ENCODE results near the gene PIN4.

Gene PIN4

DNA sequence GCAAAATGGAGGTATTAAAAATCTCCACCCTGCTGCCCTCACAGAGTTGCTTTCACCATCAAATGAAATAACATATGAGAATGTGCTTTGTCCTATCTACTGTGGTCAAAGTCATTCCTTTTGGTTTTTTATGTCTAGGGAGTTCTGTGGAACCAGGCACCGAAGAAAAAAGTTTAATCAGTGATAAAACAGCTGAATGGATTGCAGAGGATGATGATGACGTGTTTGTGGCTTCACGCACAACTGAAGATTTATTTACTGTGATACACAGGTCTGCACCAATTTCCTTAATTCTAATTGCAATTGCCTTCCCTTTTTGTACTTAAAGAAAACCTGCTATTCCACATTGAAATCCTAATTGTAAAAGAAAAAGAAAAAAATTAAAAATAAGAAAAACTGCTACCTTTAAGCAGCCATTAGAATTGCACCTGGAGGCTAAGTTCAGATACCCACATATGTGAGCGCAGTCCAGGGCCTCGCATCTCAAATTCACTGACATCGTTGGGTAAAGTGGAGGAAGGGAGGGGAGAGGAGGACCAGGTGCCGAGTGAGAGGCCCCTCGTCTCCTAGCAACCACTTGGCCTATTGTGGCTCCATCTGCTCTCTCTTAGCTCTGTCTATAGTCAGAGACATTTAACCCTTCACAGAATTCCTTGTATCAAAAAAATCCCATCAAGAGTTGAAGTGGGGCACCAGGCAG is 39.3 kb upstream of the PIN4 start:
- no peak overlapping the region for H3K27ac ChIP-seq
- TF ChIP-seq, protein P1, sequence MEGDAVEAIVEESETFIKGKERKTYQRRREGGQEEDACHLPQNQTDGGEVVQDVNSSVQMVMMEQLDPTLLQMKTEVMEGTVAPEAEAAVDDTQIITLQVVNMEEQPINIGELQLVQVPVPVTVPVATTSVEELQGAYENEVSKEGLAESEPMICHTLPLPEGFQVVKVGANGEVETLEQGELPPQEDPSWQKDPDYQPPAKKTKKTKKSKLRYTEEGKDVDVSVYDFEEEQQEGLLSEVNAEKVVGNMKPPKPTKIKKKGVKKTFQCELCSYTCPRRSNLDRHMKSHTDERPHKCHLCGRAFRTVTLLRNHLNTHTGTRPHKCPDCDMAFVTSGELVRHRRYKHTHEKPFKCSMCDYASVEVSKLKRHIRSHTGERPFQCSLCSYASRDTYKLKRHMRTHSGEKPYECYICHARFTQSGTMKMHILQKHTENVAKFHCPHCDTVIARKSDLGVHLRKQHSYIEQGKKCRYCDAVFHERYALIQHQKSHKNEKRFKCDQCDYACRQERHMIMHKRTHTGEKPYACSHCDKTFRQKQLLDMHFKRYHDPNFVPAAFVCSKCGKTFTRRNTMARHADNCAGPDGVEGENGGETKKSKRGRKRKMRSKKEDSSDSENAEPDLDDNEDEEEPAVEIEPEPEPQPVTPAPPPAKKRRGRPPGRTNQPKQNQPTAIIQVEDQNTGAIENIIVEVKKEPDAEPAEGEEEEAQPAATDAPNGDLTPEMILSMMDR (conservative IDR thresholded peaks at IDR 0.05) = no peak

DNA sequence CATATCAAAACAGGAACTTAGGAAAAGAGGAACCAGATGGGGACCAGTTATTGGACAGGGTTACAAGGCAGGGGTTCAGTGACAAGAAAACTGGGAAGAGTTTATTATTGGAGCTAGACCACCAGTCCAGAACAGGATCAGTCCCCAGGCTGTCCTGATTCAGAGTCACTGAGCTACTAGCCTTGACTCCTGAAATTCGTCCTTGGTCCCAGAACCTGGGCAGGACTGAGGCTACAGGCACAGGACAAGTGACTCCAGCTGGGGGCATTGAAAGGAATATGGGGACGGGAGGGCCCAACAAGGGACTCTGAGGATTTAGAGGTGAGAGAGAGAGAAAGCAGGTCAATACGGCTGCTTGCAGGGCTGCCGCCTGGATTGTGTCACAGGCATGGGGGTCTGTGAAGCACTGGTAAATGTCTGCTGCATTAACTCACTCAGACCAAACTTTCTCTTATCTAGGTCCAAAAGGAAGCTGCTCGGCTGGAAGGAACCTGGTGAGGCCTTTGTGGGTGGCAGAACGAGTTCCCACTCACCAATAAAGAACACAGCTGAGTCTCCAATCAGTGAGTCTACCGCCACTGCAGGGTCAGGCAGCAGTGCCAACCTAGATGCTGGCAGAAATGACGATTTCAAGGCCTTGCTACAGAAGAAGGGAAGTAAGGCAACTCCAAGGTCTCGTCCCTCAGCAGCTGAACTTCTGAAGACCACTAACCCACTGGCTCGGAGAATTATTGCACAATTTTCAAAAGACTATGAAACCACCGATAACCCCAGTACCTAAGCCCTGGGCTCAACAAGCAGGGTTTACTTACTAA is 38.6 kb upstream of the PIN4 start:
- no peak overlapping the region for H3K27ac ChIP-seq
- TF ChIP-seq, protein P1 (conservative IDR thresholded peaks at IDR 0.05) = no peak

DNA sequence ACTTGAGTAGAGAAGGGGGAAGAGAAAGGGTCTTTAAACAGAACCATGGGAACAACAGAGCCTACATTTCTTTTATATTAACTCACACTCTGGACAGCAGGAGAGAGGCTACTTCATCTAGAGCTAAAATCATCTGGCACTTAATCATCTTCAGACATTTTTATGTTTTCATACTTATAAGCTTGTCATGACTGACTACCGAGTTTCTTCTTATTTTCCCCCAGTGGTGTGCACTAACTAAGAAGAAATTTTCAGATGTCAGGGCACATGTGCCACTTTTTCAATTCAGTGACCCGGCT is 38.0 kb upstream of the PIN4 start:
- no peak overlapping the region for H3K27ac ChIP-seq
- TF ChIP-seq, protein P1 (conservative IDR thresholded peaks at IDR 0.05) = no peak

DNA sequence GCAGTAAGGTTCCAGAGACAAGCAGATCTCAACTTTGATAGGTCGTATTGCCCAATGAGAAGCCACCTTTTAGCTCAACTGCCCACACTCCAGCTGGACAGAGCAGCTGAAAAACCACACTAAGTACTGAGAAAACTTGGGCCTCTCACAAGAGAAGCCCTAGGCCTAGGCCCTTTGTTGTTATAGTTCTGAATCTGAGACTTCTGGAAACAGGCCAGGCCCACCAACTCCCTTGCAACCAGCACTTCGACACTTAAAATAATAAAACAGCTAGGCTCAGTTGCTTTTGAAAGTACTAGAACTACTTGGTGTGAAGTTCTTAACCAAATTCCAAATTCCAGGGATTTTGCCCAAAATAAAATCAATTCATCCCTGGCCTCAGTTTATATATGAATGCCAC is 36.4 kb upstream of the PIN4 start:
- H3K27ac ChIP-seq = no peak overlapping the region
- TF ChIP-seq, protein P1 (conservative IDR thresholded peaks at IDR 0.05) = no peak

DNA sequence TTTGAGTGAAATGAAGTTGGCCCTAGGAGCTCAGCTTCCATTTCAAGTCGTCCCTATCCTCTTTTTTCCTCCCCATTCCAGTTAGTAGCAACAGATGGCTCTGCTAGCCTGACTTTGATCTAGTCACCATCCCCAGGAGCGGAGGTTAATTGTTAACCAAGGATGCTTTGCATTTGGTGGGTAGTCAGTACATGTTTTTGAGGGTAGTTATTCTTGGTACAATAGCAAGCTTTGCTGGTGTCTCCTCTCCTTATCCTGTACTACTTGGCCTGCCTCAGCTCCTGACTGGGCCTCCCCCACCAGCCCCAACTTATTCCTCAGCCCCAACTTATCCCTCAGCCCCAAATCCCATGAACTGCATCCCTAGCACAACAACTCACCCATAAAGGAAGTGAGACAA is 35.0 kb upstream of the PIN4 start:
- H3K27ac ChIP-seq = no peak overlapping the region
- TF ChIP-seq, protein P1 (conservative IDR thresholded peaks at IDR 0.05) = no peak

DNA sequence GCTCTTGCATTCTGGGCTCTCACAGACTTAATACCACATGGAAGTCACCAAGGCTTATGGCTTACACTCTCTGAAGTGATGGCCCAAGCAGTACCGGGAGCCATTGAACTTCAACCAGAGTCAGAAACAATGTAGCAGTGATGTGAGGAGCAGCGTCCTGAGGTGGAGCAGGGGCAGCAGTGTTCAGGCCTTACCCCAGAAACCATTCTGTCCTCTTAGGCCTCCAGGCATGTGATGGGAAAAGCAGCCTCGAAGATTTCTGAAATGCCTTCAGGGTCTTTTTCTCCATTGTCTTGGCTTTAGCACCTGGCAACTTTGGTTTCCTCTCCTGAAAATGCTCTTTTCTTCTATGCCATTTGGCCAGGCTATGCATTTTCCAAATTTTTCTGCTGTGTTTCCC is 22.8 kb upstream of the PIN4 start:
- TF ChIP-seq, protein P1 (conservative IDR thresholded peaks at IDR 0.05) = no peak
- H3K27ac ChIP-seq = no peak overlapping the region

DNA sequence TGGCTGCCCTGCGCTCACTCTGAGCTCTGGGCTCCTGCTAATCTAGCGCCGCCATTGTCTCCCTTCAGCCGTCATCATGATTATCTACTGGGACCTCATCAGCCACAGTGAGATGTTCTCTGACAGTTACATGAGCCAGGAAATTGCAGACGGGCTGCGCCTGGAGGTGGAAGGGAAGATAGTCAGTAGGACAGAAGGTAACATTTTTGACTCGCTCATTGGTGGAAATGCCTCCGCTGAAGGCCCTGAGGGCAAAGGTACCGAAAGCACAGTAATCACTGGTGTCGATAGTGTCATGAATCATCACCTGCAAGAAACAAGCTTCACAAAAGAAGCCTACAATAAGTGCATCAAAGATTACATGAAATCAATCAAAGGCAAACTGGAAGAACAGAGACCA is 21.8 kb upstream of the PIN4 start:
- TF ChIP-seq, protein P1 (conservative IDR thresholded peaks at IDR 0.05) = no peak
- H3K27ac ChIP-seq = no peak overlapping the region
